Body of pancreas (tissue), 4 donors: ENCODE results near the gene CNTNAP2.

Source experiments
- CTCF ChIP-seq, 7 experiments: fragments of 450-650 bp in 4 of 7; fragments of 200-600 bp in 3 of 7; sonication (generic) in 3 of 7; IDR thresholded peaks; one replicate each; pipeline ENCODE4 v1.5.1; 2016 to 2019; ENCODE audit warnings: antibody characterized with exemption in 7 of 7
- POLR2A ChIP-seq, 3 donors: fragments of 450-650 bp; IDR thresholded peaks; one replicate each; pipeline ENCODE4 v1.6.1; 2016; ENCODE audit warnings: antibody characterized with exemption in 3 of 3, mild to moderate bottlenecking in 2 of 3

- no peak for TF ChIP-seq CTCF (IDR thresholded peaks at IDR 0.05)
- TF ChIP-seq POLR2A (IDR thresholded peaks at IDR 0.05): no peak
These were observed 2106.6 kb downstream of the CNTNAP2 start for GRCh38 chr7:148223160-148223559.
